ENCODE measurements around the gene EFEMP1. TPM values are rescaled to one million over a fixed set of nuclear protein-coding genes. Genes with fewer than 3 reads are reported as not detected.

EFEMP1 gene
- total and polyA plus RNA-seq, 12 donors = 15.7 to 157 (median 32.5) TPM

GRCh38 chr2:55961318-55961911, 37.8 kb upstream of the EFEMP1 start:
- Histone ChIP-seq H3K36me3 (no peaks in the 10 kb centered on the region), H3K4me1 (peaks cover 0 to 18% (median 3%) of the 10 kb centered on the region in 9 donors), H3K27me3 (no peaks in the 10 kb centered on the region), H3K27ac (no peak overlapping the region), H3K9me3 (no peaks in the 10 kb centered on the region), H3K4me3 (no peak overlapping the region)
- ATAC-seq = peak in 4 of 8 donors; percentile 40 to 63 (median 46)
- DNase-seq = peak in 1 of 2 donors; percentile 20
- TF ChIP-seq, protein P1, sequence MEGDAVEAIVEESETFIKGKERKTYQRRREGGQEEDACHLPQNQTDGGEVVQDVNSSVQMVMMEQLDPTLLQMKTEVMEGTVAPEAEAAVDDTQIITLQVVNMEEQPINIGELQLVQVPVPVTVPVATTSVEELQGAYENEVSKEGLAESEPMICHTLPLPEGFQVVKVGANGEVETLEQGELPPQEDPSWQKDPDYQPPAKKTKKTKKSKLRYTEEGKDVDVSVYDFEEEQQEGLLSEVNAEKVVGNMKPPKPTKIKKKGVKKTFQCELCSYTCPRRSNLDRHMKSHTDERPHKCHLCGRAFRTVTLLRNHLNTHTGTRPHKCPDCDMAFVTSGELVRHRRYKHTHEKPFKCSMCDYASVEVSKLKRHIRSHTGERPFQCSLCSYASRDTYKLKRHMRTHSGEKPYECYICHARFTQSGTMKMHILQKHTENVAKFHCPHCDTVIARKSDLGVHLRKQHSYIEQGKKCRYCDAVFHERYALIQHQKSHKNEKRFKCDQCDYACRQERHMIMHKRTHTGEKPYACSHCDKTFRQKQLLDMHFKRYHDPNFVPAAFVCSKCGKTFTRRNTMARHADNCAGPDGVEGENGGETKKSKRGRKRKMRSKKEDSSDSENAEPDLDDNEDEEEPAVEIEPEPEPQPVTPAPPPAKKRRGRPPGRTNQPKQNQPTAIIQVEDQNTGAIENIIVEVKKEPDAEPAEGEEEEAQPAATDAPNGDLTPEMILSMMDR (IDR thresholded peaks at IDR 0.05) = peak; percentile 14 to 68 (median 56)
- WGBS, 2 donors = 26 to 28% methylated on average over 3 of the region's 3 CpGs
- intact Hi-C loops (cut with DNase I) = loop anchor here in 9 of 10 donors (1.0 to 10.0 kb wide), 7 partner anchors 179 to 244 kb away; no protein-coding TSS in a partner anchor

DNA sequence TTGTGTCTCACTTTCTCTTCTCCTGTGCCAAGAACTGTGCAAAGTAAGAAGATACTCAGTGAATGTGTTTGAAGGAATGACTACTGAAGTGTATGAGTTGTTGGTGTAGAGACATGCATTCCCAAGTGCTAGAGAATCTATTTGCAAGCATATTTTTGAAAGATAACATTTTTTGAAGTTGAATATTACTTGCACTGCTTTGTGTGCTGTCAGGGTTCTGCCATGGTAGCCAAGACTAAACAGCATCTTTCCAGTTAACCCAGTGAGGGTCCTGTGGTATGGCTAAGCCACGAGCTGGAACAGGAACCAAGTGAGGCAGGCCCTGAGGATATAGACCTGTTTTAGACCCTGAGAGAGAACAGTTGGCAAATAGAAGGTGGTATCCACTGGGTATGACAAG, 35.2 kb upstream of the EFEMP1 start:
- Histone ChIP-seq H3K4me1 (peaks cover 0 to 11% (median 0%) of the 10 kb centered on the region in 9 donors), H3K9me3 (no peaks in the 10 kb centered on the region), H3K27me3 (no peaks in the 10 kb centered on the region), H3K36me3 (no peaks in the 10 kb centered on the region), H3K27ac (no peak overlapping the region), H3K4me3 (no peak overlapping the region)
- intact Hi-C loops (cut with DNase I) = loop anchor here in 1 of 10 donors (5.0 kb wide), 1 partner anchor 176 kb away; no protein-coding TSS in a partner anchor
- 44 to 84% methylated on average over 1 of the region's 1 CpG for WGBS, 2 donors
- no peak for DNase-seq
- no peak for ATAC-seq
- TF ChIP-seq, protein P1 (IDR thresholded peaks at IDR 0.05) = no peak

- H3K9me3 ChIP-seq = no peaks in the 10 kb centered on the region
- 78 to 83% methylated on average over 3 of the region's 3 CpGs for WGBS, 2 donors
- TF ChIP-seq, protein P1 (IDR thresholded peaks at IDR 0.05) = no peak
- H3K36me3 ChIP-seq = no peaks in the 10 kb centered on the region
- H3K27me3 ChIP-seq = no peaks in the 10 kb centered on the region
- DNase-seq = no peak
- intact Hi-C loops (cut with DNase I) = loop anchor here in 1 of 10 donors (5.0 kb wide), 1 partner anchor 175 kb away; no protein-coding TSS in a partner anchor
- peak overlapping the region in 1 of 10 donors; percentile 32 for H3K27ac ChIP-seq
- H3K4me3 ChIP-seq = no peak overlapping the region
- H3K4me1 ChIP-seq = peaks cover 0 to 11% (median 0%) of the 10 kb centered on the region in 9 donors
- ATAC-seq = peak in 1 of 8 donors; percentile 45
Observed at GRCh38 chr2:55957142-55957541, 33.6 kb upstream of the EFEMP1 start.

- peak in 4 of 8 donors; percentile 17 to 57 (median 44) for ATAC-seq
- H3K4me3 ChIP-seq = no peak overlapping the region
- peak overlapping the region in 6 of 10 donors; percentile 16 to 65 (median 29) for H3K27ac ChIP-seq
- DNase-seq = no peak
- TF ChIP-seq, protein P1 (IDR thresholded peaks at IDR 0.05) = no peak
- H3K36me3 ChIP-seq = no peaks in the 10 kb centered on the region
- 62 to 67% methylated on average over 4 of the region's 4 CpGs for WGBS, 2 donors
- H3K27me3 ChIP-seq = no peaks in the 10 kb centered on the region
- intact Hi-C loops (cut with DNase I) = loop anchor here in 1 of 10 donors (5.0 kb wide), 1 partner anchor 172 kb away; no protein-coding TSS in a partner anchor
- H3K4me1 ChIP-seq = peaks cover 0 to 11% (median 0%) of the 10 kb centered on the region in 9 donors
- no peaks in the 10 kb centered on the region for H3K9me3 ChIP-seq
Observed at GRCh38 chr2:55954306-55955035, 30.9 kb upstream of the EFEMP1 start.

All from heart right ventricle (tissue), 16 donors.